ENCODE data around the gene FLACC1.
A peak's percentile ranks its signal among the peaks of the same experiment; 100 is the strongest.
"Not testable (repeated sequence)": the region's sequence is repeated elsewhere in the genome, so short reads cannot be mapped to it uniquely, and the experiment has no call there.

The FLACC1 gene

DNA sequence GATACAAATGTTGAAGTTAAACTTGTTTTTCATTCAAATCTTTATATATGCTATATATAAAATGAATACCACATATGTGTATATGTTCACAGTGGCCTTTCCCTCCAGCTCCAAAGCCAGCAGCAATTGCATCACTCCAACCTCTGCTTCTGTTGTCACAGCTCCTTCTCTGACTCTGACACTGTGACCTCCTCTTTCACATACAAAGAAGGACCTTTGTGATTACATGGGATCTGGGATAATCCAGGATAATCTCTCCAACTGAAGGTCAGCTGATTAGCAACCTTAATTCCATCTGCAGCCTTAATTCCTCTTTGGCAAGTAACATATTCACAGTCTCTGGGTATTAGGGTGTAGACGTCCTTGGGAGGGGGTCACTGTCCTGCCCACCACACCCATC is 8.4 kb downstream of the FLACC1 start:
- DNase-seq: no peak

DNA sequence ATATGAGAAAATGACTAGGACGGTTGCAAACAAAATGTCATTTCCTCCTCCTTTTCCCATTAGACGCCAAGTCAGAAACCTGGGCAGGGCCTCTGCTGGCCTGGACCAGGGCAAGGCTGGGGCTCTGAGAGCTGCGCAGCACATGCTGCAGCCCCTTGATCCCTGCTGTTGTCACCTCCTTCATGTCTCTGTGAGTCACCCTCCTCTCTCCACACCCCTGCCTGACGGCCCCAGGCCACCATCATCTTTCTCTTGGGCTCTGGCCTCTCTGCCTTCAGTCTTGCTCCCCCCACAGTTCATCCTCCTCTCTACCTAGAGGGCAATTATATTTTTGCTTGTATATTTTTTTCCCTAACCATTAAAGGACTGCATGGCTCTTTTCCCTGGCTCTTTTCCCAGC is 10.0 kb downstream of the FLACC1 start:
- no peak for DNase-seq

DNA sequence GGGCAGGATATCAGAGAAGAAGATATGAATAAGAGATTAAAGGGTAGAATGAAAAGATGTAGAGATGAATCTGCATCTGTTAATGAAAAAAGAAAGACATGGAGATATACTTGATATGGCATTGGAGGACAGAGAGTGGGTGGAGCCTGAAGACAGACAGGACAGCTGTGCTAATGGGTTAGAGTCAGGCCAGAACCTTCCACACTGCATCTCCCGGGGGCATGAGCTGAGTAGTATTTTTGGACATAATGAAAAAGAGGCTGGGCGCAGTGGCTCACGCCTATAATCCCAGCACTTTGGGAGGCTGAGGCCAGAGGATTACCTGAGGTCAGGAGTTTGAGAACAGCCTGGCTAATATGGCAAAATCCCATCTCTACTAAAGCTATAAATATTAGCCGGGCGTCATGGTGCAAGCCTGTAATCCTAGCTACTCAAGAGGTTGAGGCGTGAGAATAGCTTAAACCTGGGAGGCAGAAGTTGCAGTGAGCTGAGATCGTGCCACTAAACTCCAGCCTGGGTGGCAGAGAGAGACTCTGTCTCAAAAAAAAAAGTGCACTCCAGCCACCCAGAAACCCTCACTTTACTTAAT is 11.4 kb downstream of the FLACC1 start:
- no peak for DNase-seq

DNA sequence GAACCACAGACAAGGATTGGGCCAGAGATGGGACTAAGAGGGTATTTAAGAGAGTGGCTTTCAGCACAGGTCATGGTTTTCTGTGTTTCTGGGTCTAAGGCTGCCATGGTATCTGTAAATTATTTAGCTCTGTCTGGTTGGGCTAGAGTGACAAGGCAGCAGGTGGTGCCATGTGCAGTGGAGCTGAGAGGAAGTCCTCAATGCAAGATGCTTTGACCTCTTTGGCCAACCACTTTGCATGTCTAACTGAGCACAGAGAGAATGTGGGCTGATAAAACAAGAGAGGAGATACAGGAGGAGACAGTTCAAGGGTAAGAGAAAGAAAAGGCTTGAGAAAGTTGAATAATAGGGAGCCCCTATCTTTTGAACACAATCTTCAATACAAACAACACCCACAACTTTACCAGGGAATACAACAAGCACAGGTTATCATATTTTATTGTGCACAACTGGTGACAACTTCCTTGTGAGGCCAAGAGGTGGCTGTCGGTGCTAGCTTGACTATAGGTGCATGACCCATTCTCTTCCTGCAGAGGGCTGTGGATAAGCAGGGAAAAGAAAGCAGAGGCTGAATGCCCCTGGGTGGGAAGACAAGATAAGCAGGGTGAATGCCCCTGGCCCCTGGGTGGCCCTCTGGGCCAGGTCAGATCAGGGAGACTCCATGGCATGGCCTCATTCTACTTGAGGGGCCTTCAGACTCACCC is 12.3 kb downstream of the FLACC1 start:
- DNase-seq: peak; percentile 13

DNA sequence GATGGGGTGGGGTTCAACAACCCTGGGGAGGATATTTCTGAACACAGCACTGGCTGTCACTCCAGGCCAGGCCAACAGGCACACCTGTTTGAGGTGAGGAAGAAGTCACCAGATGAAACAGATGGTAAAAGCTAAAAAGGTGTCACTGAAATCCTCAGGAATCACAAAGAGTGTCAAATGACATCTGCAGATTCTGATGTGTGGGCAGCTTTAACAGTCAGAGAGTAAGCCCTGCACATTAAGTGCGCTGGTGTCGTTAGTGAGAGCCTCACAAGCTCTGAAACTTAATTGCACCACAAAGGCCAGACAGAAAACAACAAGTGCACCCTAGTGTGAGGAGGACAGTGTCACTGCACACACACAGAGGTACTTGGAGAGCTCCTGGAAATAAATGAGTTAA is 13.6 kb downstream of the FLACC1 start:
- no peak for DNase-seq

DNA sequence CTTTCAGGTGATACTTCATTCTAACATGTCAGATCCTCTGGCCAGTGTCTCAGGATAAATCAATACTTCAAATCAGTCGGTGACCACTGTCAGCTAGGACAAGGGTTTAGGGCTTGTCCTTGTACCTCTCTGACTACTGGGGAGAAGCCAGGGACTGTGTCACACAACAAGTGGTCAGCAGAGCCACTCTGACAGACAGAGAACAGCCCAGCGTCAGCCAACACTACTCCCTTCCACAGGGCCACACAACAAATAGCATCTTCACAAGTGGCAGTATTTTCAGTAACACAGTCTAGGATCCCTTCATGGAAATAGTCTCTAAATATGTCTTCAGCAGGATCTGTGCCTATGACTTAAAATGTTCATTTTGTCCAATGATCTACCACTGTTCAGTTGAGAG is 14.2 kb downstream of the FLACC1 start:
- DNase-seq: no peak

DNA sequence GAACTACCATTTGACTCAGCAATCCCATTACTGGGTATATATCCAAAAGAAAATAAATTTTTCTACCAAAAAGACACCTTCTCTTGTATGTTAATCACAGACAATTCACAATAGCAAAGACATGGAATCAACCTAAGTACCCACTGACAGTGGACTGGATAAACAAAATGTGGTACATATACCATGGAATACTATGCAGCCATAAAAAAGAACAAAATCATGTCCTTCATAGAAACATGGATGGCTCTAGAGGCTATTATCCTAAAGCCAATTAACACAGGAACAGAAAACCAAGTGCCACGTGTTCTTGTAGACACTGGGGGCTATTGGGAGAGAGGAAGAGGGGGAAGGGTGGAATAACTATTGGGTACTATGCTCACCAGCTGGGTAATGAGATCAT is 27.7 kb downstream of the FLACC1 start:
- DNase-seq: no peak

DNA sequence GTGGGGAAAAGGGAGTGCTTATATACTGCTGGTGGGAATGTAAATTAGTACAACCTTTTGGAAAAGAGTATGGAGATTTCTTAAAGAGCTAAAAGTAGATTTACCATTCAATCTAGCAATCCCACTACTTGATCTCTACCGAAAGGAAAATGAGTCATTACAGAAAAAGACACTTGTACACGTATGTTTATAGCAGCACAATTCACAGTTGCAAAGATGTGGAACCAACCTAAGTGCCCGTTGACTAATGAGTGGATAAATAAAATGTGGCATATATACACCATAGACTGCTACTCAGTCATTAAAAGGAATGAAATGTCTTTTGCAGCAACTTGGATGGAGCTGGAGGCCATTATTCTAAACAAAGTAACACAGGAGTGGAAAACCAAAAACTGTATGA is 29.5 kb downstream of the FLACC1 start:
- no peak for DNase-seq

DNA sequence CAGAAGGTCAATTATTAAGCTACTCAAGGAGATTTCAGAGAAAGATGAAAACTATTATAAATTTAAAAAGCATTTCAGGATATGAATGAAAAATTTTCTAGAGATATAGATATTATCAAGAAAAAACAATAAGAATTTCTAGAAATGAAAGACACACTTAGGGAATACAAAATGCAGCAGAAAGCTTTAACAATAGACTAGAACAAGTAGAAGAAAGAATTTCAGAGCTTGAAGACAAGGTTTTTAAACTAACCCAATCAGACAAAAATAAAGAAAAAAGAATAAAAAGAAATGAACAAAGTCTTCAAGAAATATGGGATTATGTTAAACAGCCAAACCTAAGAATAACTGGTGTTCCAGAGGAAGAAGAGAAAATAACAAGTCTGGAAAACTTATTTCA is 34.4 kb downstream of the FLACC1 start:
- no peak for DNase-seq

DNA sequence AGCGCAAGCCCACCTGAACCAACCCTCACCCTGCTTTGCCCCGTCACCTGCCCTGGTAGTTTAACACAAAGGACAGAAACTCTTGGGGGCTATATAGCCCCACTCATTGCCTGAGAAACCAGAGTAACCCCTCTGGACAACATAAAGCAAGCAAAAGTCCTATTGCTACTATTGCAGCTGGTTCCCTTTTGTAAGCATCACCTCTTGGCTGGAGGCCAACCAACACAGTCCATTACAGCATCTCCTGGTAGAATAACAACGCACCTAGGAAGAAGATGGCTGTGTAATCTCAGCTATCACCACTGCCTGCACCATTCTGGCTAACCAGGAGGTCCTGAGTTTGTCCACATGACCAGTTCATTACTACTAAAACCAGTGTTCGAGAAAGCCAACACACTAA is 36.4 kb downstream of the FLACC1 start:
- DNase-seq: no peak

DNA sequence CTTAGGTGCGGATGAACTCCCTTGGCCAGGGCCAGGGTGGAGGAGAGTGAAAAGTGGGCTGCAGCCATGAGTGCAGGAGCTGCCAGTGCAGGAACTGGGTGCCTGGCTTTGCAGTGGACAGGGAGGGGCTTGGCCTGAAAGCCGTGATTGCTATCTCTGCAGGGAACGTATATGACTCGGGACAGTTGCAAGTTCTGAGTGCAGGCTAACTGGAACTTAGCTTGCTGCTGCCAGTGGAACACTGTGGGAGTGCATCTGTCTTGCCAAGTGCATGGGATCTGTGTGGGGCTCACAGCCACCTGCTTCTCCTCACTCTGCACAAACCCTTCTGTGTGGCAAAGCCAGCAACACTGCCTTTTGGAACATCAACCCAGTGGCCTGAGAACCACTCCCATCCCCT is 36.9 kb downstream of the FLACC1 start:
- no peak for DNase-seq

DNA sequence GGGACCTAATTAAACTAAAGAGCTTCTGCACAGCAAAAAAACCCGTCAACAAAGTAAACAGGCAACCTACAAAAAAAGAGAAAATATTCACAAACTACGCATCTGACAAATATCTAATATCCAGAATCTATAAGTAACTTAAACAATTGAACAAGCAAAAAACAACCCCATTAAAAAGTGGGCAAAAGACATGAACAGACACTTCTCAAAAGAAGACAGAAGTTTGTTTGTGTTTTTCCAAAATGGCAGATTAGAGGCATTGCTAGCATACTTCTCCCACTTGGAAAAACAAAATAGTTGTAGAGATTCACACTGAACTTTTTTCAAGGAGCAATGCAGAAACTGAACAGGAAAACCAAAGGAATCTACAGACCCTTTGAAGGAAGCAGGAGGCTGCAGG is 37.6 kb downstream of the FLACC1 start:
- no peak for DNase-seq

DNA sequence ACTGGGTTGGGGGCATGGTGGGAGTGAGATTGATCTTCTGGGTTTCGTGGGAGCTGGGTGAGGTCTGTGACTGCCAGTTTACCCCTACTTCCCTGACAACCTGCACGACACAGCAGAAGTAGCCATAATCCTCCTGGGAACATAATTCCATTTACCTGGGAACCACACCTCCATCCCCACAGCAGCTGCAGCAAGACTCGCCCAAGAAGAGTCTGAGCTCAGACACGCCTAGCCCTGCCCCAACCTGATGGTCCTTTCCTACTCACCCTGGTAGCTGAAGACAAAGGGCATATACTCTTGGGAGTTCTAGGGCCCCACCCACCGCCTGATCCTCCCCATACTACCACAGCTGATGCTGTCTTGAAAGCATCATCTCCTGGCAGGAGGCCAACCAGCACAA is 43.8 kb downstream of the FLACC1 start:
- DNase-seq: no peak

DNA sequence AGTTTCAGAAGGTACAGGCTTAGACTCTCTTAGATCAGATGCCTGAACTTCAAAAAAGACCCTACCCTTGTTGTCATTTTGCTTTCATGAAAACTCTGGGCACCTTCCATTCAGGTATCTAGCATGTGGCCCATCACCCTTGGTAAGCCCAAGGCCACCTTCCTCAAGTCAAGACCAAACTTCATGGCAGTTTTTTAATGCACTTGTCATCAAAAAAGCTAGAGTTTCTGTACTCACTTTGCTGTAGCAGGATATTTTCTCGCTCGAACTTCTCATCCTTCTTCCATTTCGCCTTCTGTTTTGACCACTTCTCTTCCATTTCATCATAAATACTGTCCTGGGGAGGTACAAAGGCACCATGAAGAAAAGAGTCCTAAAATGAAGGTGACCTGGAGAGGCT is 48.2 kb downstream of the FLACC1 start:
- DNase-seq: no peak

DNA sequence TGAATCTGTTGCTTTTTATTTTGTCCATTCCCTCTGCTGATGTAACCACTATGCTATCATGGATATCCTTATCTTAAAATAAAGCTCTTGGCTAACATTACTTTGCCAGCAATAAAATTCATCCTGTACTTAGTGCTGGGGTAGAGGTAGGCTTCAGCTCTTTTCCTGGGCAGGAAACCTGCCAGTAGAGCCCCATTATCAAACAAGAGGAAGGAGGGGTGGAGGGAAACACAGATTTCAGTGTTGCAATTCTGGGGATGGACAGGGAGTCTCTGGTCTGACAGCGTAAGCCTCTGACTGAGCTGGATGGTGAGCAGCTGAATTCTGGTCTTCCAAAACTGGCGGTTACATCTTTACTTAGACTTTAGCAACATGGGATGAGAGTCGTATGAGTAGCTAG is 49.3 kb downstream of the FLACC1 start:
- no peak for DNase-seq

DNA sequence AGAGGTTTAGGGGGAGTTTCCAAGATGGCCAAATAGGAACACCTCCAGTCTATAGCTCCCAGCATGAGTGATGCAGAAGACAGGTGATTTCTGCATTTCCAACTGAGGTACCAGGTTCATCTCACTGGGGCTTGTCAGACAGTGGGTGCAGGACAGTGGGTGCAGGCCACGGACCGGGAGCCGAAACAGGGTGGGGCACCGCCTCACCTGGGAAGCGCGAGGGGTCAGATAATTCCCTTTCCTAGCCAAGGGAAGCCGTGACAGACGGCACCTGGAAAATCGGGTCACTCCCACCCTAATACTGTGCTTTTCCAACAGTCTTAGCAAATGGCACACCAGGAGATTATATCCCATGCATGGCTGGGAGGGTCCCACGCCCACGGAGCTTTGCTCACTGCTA is 57.2 kb downstream of the FLACC1 start:
- not testable (repeated sequence) for DNase-seq

DNA sequence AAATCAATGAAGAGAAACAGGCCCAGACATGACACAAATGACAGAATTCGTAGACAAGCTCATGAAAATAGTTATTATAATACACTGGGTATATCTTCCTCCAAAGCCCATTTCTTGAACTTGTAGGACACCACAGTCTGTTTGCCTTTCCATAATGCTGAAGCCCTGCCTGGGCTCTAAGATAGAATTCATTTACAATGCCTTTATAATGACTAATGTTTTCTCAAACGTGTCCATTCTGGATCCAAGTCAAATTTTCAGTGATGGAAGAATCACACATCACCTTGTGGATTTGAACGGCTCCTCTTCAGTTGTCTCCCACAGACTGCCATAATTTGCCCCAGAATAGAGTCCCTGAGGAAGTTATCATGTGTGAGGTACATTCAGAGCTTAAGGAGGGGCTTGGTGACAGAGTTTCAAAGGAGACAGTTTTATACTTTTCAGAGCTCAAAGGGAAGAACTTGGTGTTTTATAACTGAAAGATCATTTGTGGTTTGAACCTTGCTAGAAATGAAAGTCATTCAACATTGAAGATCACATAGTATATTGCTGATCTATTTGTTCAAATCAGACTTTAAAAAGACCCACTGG is 58.6 kb downstream of the FLACC1 start:
- no peak for DNase-seq

DNA sequence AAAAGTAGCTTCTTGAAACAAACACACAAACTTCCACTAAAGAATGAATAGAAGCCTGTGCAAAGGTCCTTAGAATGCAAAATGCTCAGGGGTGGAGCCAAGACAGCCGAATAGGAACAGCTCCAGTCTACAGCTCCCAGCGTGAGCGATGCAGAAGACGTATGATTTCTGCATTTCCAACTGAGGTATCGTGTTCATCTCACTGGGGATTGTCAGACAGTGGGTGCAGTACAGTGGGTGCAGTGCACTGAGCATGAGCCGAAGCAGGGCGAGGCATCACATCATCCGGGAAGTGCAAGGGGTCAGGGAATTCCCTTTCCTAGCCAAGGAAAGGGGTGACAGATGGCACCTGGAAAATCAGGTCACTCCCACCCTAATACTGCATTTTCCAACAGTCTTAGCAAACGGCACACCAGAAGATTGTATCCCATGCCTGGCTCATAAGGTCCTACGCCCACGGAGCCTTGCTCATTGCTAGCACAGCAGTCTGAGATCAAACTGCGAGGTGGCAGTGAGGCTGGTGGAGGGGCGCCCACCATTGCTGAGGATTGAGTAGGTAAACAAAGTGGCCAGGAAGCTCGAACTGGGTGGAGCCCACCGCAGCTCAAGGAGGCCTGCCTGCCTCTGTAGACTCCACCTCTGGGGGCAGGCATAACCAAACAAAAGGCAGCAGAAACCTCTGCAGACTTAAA is 66.5 kb downstream of the FLACC1 start:
- not testable (repeated sequence) for DNase-seq

DNA sequence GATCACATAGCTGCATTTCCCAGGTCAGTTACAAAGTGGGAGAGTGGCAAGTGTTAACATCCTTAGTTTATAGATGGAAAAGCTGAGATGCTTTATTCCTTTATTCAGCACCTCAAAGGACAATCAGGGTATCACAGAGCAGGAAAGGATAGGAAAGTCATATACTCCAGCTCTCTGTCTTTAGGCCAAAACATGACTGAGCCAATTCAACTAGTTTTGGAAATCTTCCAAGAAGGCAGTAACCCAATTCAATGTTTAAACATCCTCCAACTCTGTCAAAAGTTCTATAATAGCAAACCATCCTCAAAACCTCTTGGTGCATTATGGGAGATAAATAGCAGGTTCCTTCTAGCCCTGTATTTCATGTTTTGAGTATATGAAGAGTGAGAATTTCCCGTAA is 71.6 kb downstream of the FLACC1 start:
- no peak for DNase-seq

DNA sequence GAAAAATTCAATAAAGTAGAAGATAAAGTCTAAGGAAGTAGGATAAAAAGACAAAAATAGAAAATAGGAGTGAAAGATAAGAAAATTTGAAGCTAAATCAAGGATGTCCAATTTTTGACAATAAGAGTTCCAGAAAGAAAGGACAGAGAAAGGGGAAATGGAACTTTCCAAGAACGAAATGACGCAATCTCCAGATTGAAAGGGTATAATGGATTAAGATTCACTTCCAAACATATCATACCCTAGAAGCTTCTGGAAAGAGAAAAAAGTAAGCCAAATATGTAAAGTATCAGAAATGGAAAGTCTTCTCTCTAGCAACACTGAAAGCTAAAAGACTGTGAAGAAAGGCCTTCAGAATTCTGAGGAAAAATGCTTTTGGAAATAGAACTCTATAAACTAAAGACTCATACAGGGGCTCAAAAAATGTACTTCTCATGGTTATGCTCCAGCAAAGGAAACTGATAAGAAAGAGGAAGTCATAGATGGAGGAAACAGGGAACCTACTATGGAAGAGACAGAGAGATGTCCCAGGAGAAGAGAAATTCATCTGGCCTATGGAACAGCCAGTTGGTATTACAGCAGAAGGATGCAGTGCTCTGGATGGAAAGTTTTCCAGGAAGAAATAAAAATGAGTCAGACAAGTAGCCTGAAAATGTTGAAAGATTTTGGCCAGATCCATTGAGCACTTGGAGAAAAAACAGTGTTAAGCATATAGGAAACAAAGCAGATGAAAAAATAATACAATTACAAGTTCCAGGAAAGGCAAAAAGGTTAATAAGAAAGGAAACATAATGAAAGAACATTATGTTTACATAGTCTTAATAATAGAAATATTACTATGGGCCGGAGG is 76.7 kb downstream of the FLACC1 start:
- no peak for DNase-seq

DNA sequence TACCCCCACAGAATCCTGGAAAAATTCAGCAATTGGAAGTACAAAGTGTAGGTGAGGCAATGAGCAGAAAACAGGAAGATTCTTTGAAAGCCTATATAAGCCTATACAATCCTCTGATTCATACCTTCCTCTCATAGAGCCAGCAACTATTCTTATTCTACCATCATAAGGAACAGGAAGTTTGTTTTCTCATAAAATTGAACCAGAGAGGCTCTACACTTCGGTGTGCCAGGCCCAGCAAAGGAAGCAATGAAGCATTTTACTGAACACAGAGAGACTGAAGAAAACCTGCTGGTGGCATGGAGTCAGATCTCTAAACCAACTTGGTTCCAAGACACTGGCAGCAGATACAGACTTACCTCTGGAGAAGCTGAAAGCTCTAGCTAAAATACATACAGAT is 78.1 kb downstream of the FLACC1 start:
- DNase-seq: no peak

DNA sequence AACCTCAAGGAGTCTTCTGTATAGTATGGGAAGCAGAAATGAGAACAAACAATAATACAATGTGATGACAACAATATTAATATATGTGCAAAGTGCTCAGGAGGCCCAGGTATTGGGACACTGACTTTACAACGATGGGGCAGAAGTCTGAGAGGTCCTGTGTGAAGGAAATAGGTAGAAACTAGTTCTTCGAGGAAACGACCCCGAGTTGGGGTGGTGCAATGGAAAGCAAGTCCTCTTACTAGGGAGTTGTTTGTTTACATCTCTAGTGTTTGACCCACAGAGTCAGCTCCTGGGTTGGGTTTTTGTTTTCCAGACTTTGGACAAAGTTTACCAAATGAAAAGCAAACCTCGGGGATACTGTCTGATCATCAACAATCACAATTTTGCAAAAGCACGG is 80.6 kb downstream of the FLACC1 start:
- no peak for DNase-seq

DNA sequence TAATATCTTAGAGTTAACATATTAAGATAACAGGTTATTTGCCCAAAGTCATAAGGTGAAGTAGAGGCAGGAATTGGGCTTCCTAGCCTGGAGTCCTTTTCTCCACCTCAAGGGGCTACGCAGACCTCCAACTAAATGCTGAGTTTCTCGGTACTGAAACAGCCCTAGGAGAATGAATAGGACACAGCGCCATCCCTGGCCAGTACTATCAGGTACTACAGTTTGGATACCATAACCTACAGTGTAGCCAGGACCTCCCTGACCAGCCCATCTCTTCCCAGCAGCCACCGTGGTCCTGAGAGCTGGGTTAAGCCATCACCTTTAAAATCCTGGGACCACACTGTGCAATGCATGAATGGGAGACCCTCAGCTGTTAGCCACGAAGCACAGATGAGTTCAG is 81.2 kb downstream of the FLACC1 start:
- DNase-seq: no peak
